ENCODE measurements around the gene ST6GALNAC3.

Gene ST6GALNAC3

GRCh38 chr1:76510672-76511557, 436.4 kb downstream of the ST6GALNAC3 start:
- Histone ChIP-seq H3K27ac (no peak overlapping the region), H3K4me3 (no peak overlapping the region)

GRCh38 chr1:76511558-76512179, 437.1 kb downstream of the ST6GALNAC3 start:
- Histone ChIP-seq H3K4me3 (no peak overlapping the region), H3K27ac (no peak overlapping the region)

GRCh38 chr1:76530953-76531352, 456.4 kb downstream of the ST6GALNAC3 start:
- H3K27ac ChIP-seq, result no peak overlapping the region
- H3K4me3 ChIP-seq, result no peak overlapping the region

- no peak overlapping the region for H3K4me3 ChIP-seq
- no peak overlapping the region for H3K27ac ChIP-seq
Observed at GRCh38 chr1:76541618-76542017, 467.1 kb downstream of the ST6GALNAC3 start.

GRCh38 chr1:76542359-76542758, 467.8 kb downstream of the ST6GALNAC3 start:
- Histone ChIP-seq H3K27ac (no peak overlapping the region), H3K4me3 (no peak overlapping the region)

GRCh38 chr1:76543495-76543894, 468.9 kb downstream of the ST6GALNAC3 start:
- Histone ChIP-seq H3K4me3 (no peak overlapping the region), H3K27ac (no peak overlapping the region)

GRCh38 chr1:76546354-76546933, 471.9 kb downstream of the ST6GALNAC3 start:
- no peak overlapping the region for H3K27ac ChIP-seq
- no peak overlapping the region for H3K4me3 ChIP-seq

- Histone ChIP-seq H3K4me3 (no peak overlapping the region), H3K27ac (no peak overlapping the region)
Observed at GRCh38 chr1:76547916-76548315, 473.4 kb downstream of the ST6GALNAC3 start.

GRCh38 chr1:76548513-76549100, 474.1 kb downstream of the ST6GALNAC3 start:
- no peak overlapping the region for H3K27ac ChIP-seq
- H3K4me3 ChIP-seq, result no peak overlapping the region

GRCh38 chr1:76554283-76554682, 479.7 kb downstream of the ST6GALNAC3 start:
- Histone ChIP-seq H3K4me3 (no peak overlapping the region), H3K27ac (no peak overlapping the region)

GRCh38 chr1:76562292-76562691, 487.7 kb downstream of the ST6GALNAC3 start:
- H3K27ac ChIP-seq, result no peak overlapping the region
- no peak overlapping the region for H3K4me3 ChIP-seq

- no peak overlapping the region for H3K27ac ChIP-seq
- no peak overlapping the region for H3K4me3 ChIP-seq
Observed at GRCh38 chr1:76568573-76569238, 494.2 kb downstream of the ST6GALNAC3 start.

- Histone ChIP-seq H3K4me3 (no peak overlapping the region), H3K27ac (no peak overlapping the region)
Observed at GRCh38 chr1:76571248-76571647, 496.7 kb downstream of the ST6GALNAC3 start.

GRCh38 chr1:76572229-76572628, 497.7 kb downstream of the ST6GALNAC3 start:
- Histone ChIP-seq H3K4me3 (no peak overlapping the region), H3K27ac (no peak overlapping the region)

GRCh38 chr1:76576876-76577524, 502.5 kb downstream of the ST6GALNAC3 start:
- no peak overlapping the region for H3K27ac ChIP-seq
- H3K4me3 ChIP-seq, result no peak overlapping the region

GRCh38 chr1:76577525-76578185, 503.1 kb downstream of the ST6GALNAC3 start:
- Histone ChIP-seq H3K27ac (no peak overlapping the region), H3K4me3 (no peak overlapping the region)

- H3K27ac ChIP-seq, result no peak overlapping the region
- H3K4me3 ChIP-seq, result no peak overlapping the region
Observed at GRCh38 chr1:76580206-76580605, 505.7 kb downstream of the ST6GALNAC3 start.

- Histone ChIP-seq H3K4me3 (no peak overlapping the region), H3K27ac (no peak overlapping the region)
Observed at GRCh38 chr1:76581712-76582111, 507.2 kb downstream of the ST6GALNAC3 start.

All from skin epidermis (tissue), 12 donors.